ENCODE data around the gene FNDC3B. TPM values are rescaled to one million over a fixed set of nuclear protein-coding genes. Genes with fewer than 3 reads are reported as not detected.
A peak's percentile ranks its signal among the peaks of the same experiment; 100 is the strongest.
"Not testable (repeated sequence)": the region's sequence is repeated elsewhere in the genome, so short reads cannot be mapped to it uniquely, and the experiment has no call there.

Gene FNDC3B
- total RNA-seq = 100 to 1,000 TPM in 1 of 2 donors, 10 to 100 TPM in 1; 80.6 to 107 TPM
- 31.9 TPM for polyA plus RNA-seq (2013, experiment 1 of 2)
- polyA plus RNA-seq (2013, experiment 2 of 2) = 32.7 TPM
- long read RNA-seq, experiment 1, full-length matches to known transcripts = 1 of 16 reads
- long read RNA-seq, experiment 1, partial matches to known transcripts = 4 of 16 reads
- long read RNA-seq, experiment 1, other reads (novel, unspliced or antisense) = 11 of 16 reads
- long read RNA-seq, experiment 2, full-length matches to known transcripts = 42 of 81 reads
- long read RNA-seq, experiment 2, partial matches to known transcripts = 15 of 81 reads
- long read RNA-seq, experiment 2, other reads (novel, unspliced or antisense) = 24 of 81 reads
- long read RNA-seq, experiment 3, full-length matches to known transcripts = 91 of 155 reads
- long read RNA-seq, experiment 3, partial matches to known transcripts = 27 of 155 reads
- long read RNA-seq, experiment 3, other reads (novel, unspliced or antisense) = 37 of 155 reads
- long read RNA-seq, experiment 4, full-length matches to known transcripts = 4 of 23 reads
- long read RNA-seq, experiment 4, partial matches to known transcripts = 17 of 23 reads
- long read RNA-seq, experiment 4, other reads (novel, unspliced or antisense) = 2 of 23 reads

DNA sequence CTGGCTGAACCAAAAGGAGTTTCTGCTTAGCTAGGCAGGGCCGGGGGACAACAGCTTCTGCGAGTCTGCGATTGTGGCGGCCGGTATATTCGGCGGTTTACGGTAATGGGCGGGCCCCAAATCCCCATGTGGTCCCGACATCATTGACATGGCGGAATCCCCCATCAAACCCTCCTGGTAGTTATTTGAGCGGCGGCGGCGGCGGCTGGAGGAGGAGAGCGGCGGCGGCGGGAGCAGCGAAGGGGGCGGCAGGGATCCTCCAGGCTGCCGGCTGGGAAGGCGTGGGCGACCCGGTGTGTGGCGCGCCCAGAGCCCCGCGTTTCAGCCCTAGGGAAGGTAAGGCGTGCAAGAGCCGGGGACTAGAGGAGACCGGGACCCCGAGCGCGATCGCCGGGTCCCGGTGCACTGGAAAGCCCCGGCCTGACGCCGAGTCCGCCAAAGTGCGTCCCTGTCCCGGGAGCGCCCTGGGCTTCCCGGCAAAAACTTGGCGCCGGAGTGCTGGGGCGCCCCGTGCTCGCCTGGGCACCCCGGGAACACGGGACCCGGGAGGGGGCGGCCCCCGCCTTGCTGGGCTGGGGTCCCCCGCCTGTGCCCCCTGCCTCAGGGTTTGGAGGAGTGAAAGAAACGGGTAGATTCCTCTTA lies at the start of gene FNDC3B:
TSS of gene FNDC3B (plus strand) at position 143 of the 642 bp plus-strand sequence. CDS start 72,902 bp downstream, outside the sequence.
- Mint-ChIP-seq H3K27me3 (ENCODE audit: insufficient read depth) (no peaks in the 10 kb centered on the region), H3K36me3 (ENCODE audit: low read depth) (peaks cover 9% of the 10 kb centered on the region), H3K4me3 (peak within 1 kb of the TSS; percentile 84), H3K27ac (peak within 1 kb of the TSS; percentile 95), H3K9me3 (peaks cover 1% of the 10 kb centered on the region), H3K4me1 (peaks cover 45% of the 10 kb centered on the region)
- Histone ChIP-seq H3K27me3 (ENCODE audit: control insufficient read depth, insufficient read depth, low read length, poor library complexity, severe bottlenecking) (no peaks in the 10 kb centered on the region), H3K4me1 (ENCODE audit: control insufficient read depth, insufficient read depth, low read length) (peaks cover 4% of the 10 kb centered on the region), H3K27ac (ENCODE audit: low read depth, low read length) (peak within 1 kb of the TSS; percentile 91), H3K9ac (ENCODE audit: extremely low read depth, low read length, poor library complexity, severe bottlenecking) (peak within 1 kb of the TSS; percentile 98), H3K4me3 (ENCODE audit: low read length) (peak within 1 kb of the TSS; percentile 97), H3K9me3 (ENCODE audit: control insufficient read depth, low read length) (no peaks in the 10 kb centered on the region), H3K36me3 (ENCODE audit: control insufficient read depth, insufficient read depth, low read length) (peaks cover 15% of the 10 kb centered on the region)
- WGBS, 2 experiments (ENCODE audit: insufficient coverage in 1 of 2, insufficient read length in 1 of 2) = 0% methylated on average over 23 to 58 of the region's 59 CpGs
- TF ChIP-seq, protein P1, sequence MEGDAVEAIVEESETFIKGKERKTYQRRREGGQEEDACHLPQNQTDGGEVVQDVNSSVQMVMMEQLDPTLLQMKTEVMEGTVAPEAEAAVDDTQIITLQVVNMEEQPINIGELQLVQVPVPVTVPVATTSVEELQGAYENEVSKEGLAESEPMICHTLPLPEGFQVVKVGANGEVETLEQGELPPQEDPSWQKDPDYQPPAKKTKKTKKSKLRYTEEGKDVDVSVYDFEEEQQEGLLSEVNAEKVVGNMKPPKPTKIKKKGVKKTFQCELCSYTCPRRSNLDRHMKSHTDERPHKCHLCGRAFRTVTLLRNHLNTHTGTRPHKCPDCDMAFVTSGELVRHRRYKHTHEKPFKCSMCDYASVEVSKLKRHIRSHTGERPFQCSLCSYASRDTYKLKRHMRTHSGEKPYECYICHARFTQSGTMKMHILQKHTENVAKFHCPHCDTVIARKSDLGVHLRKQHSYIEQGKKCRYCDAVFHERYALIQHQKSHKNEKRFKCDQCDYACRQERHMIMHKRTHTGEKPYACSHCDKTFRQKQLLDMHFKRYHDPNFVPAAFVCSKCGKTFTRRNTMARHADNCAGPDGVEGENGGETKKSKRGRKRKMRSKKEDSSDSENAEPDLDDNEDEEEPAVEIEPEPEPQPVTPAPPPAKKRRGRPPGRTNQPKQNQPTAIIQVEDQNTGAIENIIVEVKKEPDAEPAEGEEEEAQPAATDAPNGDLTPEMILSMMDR (conservative IDR thresholded peaks at IDR 0.05) = no peak
- peak; percentile 98 for DNase-seq

DNA sequence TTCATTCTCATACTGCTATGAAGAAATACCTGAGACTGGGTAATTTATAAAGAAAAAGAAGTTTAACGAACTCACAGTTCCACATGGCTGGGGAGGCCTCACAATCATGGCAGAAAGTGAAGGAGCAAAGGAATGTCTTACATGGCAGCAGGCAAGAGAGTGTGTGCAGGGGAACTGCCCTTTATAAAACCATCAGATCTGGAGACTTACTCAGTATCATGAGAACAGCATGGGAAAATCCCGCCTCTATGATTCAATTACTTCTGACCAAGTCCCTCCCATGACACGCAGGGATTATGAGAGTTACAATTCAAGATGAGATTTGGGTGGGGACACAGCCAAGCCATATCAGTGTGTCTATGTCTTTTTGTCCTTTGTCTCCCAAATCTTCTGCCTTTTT lies 49.1 kb upstream of the FNDC3B start:
- H3K4me1 Mint-ChIP-seq; H3K9me3 ChIP-seq (ENCODE audit: control insufficient read depth, low read length); H3K4me3 Mint-ChIP-seq; H3K27me3 Mint-ChIP-seq (ENCODE audit: insufficient read depth); H3K9ac ChIP-seq (ENCODE audit: extremely low read depth, low read length, poor library complexity, severe bottlenecking); H3K36me3 ChIP-seq (ENCODE audit: control insufficient read depth, insufficient read depth, low read length); H3K9me3 Mint-ChIP-seq; H3K27me3 ChIP-seq (ENCODE audit: control insufficient read depth, insufficient read depth, low read length, poor library complexity, severe bottlenecking); H3K4me3 ChIP-seq (ENCODE audit: low read length); H3K4me1 ChIP-seq (ENCODE audit: control insufficient read depth, insufficient read depth, low read length); H3K27ac ChIP-seq (ENCODE audit: low read depth, low read length); H3K36me3 Mint-ChIP-seq (ENCODE audit: low read depth); DNase-seq; H3K27ac Mint-ChIP-seq: not testable (repeated sequence)
- 89 to 93% methylated on average over 3 of the region's 3 CpGs for WGBS, 2 experiments (ENCODE audit: insufficient coverage in 1 of 2, insufficient read length in 1 of 2)

DNA sequence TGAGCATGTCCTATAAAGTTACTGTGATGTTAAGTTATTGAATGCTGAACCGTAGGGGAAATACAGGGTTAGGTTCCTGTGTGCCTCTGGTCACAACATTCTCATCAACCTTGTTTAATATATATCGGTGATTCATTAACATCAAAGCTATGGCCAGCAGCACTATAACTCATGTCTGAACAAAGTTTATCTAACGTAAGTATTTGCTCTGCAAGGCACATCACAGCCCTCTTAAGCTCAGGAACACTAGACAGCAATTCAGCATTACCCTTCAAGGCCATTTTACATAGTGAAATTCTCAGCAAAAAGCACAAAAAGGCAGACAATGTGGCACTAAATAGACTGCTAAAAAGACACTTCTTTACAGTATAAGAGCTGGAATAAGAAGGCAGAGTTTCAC lies 48.2 kb upstream of the FNDC3B start:
- H3K9ac ChIP-seq (ENCODE audit: extremely low read depth, low read length, poor library complexity, severe bottlenecking) = no peak overlapping the region
- no peak for DNase-seq
- no peaks in the 10 kb centered on the region for H3K36me3 ChIP-seq (ENCODE audit: control insufficient read depth, insufficient read depth, low read length)
- Mint-ChIP-seq H3K4me1 (no peaks in the 10 kb centered on the region), H3K27ac (no peak overlapping the region), H3K36me3 (ENCODE audit: low read depth) (no peaks in the 10 kb centered on the region), H3K4me3 (no peak overlapping the region), H3K9me3 (peaks cover 8% of the 10 kb centered on the region), H3K27me3 (ENCODE audit: insufficient read depth) (no peaks in the 10 kb centered on the region)
- no peak overlapping the region for H3K4me3 ChIP-seq (ENCODE audit: low read length)
- no peaks in the 10 kb centered on the region for H3K9me3 ChIP-seq (ENCODE audit: control insufficient read depth, low read length)
- no peaks in the 10 kb centered on the region for H3K27me3 ChIP-seq (ENCODE audit: control insufficient read depth, insufficient read depth, low read length, poor library complexity, severe bottlenecking)
- H3K27ac ChIP-seq (ENCODE audit: low read depth, low read length) = no peak overlapping the region
- 81 to 92% methylated on average over 2 to 3 of the region's 3 CpGs for WGBS, 2 experiments (ENCODE audit: insufficient coverage in 1 of 2, insufficient read length in 1 of 2)
- TF ChIP-seq, protein P1 (conservative IDR thresholded peaks at IDR 0.05) = no peak
- no peaks in the 10 kb centered on the region for H3K4me1 ChIP-seq (ENCODE audit: control insufficient read depth, insufficient read depth, low read length)

Data from endodermal cell (in vitro differentiated cells).